GM18861 (cell line): ENCODE results near the gene NMNAT2.
"Not testable (repeated sequence)": the region's sequence is repeated elsewhere in the genome, so short reads cannot be mapped to it uniquely, and the experiment has no call there.

Experiments used
- ATAC-seq: cut with Tn5 transposase; IDR thresholded peaks from one replicate; pipeline ENCODE4 v1.9.1; 2021; ENCODE audit not compliant: unreplicated experiment

The NMNAT2 gene

GRCh38 chr1:183417772-183418491, at the start of gene NMNAT2:
NMNAT2 (minus strand) TSS chr1:183418380; CDS start chr1:183418267, 113 bp downstream.
- ATAC-seq = no peak

GRCh38 chr1:183467687-183468086, 49.5 kb upstream of the NMNAT2 start:
- no peak for ATAC-seq

- no peak for ATAC-seq
Measured at GRCh38 chr1:183466781-183467180, 48.6 kb upstream of the NMNAT2 start.

GRCh38 chr1:183463566-183463965, 45.4 kb upstream of the NMNAT2 start:
- no peak for ATAC-seq

GRCh38 chr1:183461350-183461749, 43.2 kb upstream of the NMNAT2 start:
- no peak for ATAC-seq

- no peak for ATAC-seq
Measured at GRCh38 chr1:183460596-183460995, 42.4 kb upstream of the NMNAT2 start.

GRCh38 chr1:183457449-183457848, 39.3 kb upstream of the NMNAT2 start:
- ATAC-seq = no peak

GRCh38 chr1:183456826-183457225, 38.6 kb upstream of the NMNAT2 start:
- no peak for ATAC-seq

GRCh38 chr1:183454377-183454776, 36.2 kb upstream of the NMNAT2 start:
- ATAC-seq = no peak

- no peak for ATAC-seq
Measured at GRCh38 chr1:183450093-183450492, 31.9 kb upstream of the NMNAT2 start.

GRCh38 chr1:183449223-183449770, 31.1 kb upstream of the NMNAT2 start:
- no peak for ATAC-seq

GRCh38 chr1:183444243-183444642, 26.1 kb upstream of the NMNAT2 start:
- ATAC-seq = no peak

GRCh38 chr1:183443466-183443865, 25.3 kb upstream of the NMNAT2 start:
- no peak for ATAC-seq

GRCh38 chr1:183443011-183443410, 24.8 kb upstream of the NMNAT2 start:
- no peak for ATAC-seq

- ATAC-seq = no peak
Measured at GRCh38 chr1:183438060-183438459, 19.9 kb upstream of the NMNAT2 start.

GRCh38 chr1:183435497-183435896, 17.3 kb upstream of the NMNAT2 start:
- no peak for ATAC-seq

GRCh38 chr1:183433703-183434102, 15.5 kb upstream of the NMNAT2 start:
- ATAC-seq = no peak

- no peak for ATAC-seq
Measured at GRCh38 chr1:183432548-183432875, 14.3 kb upstream of the NMNAT2 start.

GRCh38 chr1:183431840-183432547, 13.8 kb upstream of the NMNAT2 start:
- ATAC-seq = no peak

- ATAC-seq = not testable (repeated sequence)
Measured at GRCh38 chr1:183427591-183427990, 9.4 kb upstream of the NMNAT2 start.

- ATAC-seq = no peak
Measured at GRCh38 chr1:183424691-183425090, 6.5 kb upstream of the NMNAT2 start.

GRCh38 chr1:183423541-183423940, 5.4 kb upstream of the NMNAT2 start:
- ATAC-seq = no peak
